Activated gamma-delta T cell (primary cell): Measurements from ENCODE around the gene LYZ.

ENCODE experiments used
- DNase-seq: peaks from one replicate; lab custom pipeline; 2025; lab: John Stamatoyannopoulos, UW

LYZ gene

GRCh38 chr12:69386921-69387320, 38.7 kb downstream of the LYZ start:
- no peak for DNase-seq

DNA sequence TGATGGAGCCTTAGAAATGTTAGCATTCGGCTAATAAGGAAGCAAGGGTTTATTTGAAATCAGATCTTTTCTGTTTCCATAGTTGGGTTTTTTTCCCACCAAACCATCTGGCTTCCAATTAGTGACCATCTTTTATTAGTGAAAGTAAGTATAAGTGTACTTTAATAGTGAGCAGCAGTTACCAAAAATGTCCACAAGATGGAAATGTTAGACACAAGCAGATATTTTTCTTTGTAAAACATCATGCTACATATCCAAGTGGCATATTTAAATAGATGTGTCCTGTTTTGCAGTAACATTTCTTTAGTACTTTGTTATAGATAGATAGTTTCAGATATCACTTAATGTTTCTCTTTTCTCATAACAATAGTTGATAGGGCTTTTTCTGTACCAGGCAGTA, 40.2 kb downstream of the LYZ start:
- no peak for DNase-seq

DNA sequence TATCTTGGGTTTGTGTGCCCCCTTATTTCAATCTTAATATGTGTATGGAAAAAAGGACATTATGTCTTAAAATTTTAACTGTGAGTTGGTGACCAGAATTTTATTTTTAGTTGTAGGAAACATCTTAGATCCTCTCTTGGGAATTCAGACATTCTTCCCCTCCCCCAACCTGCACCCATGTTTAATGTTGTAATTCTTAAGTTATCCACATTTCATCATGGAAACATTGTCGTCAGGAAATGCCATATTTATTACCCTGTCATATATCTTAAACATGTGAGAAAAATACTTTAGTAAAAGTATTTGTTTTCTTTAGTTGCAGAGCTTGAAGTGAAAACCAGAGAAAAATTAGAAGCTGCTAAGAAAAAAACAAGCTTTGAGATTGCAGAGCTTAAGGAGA, 41.6 kb downstream of the LYZ start:
- no peak for DNase-seq

- DNase-seq = no peak
Observed at GRCh38 chr12:69392179-69392928, 44.2 kb downstream of the LYZ start.

DNA sequence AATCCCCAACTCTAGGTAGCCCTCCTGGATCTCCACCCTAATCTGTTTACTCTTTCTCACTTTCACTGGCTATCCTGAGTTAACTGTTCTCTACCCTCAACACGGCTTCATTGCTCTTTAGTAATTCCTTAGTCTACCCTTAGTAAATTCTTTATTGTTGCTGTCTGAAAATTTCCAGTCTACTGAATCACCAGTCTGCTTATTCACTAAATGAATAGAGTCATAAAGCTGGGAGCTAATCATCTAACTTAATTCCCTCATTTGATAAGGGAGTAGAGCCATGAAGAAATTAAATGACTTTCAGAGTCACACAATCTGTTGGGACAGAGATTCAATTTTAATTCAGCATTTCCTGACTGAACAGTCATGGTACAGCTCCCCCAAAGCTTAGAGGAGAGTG, 47.9 kb downstream of the LYZ start:
- DNase-seq = no peak

GRCh38 chr12:69396963-69397362, 48.8 kb downstream of the LYZ start:
- no peak for DNase-seq

- DNase-seq = no peak
Observed at GRCh38 chr12:69397978-69398377, 49.8 kb downstream of the LYZ start.

GRCh38 chr12:69401940-69402339, 53.8 kb downstream of the LYZ start:
- no peak for DNase-seq
